NCI-H82 (cell line): Measurements from ENCODE around the gene ACOX3.

Experiments
- DNase-seq: peaks from one replicate; lab custom pipeline; 2025; lab: John Stamatoyannopoulos, UW

ACOX3 gene

GRCh38 chr4:8334786-8335460, 105.6 kb downstream of the ACOX3 start:
- no peak for DNase-seq

- no peak for DNase-seq
Measured at GRCh38 chr4:8333726-8334460, 106.6 kb downstream of the ACOX3 start.

GRCh38 chr4:8332891-8333331, 107.6 kb downstream of the ACOX3 start:
- no peak for DNase-seq

GRCh38 chr4:8332038-8332857, 108.3 kb downstream of the ACOX3 start:
- no peak for DNase-seq

GRCh38 chr4:8331575-8331955, 109.0 kb downstream of the ACOX3 start:
- DNase-seq = no peak

GRCh38 chr4:8330821-8331574, 109.5 kb downstream of the ACOX3 start:
- no peak for DNase-seq

GRCh38 chr4:8329859-8330761, 110.4 kb downstream of the ACOX3 start:
- DNase-seq = no peak

GRCh38 chr4:8329560-8329858, 111.0 kb downstream of the ACOX3 start:
- no peak for DNase-seq

GRCh38 chr4:8328866-8329559, 111.5 kb downstream of the ACOX3 start:
- no peak for DNase-seq

GRCh38 chr4:8328456-8328855, 112.1 kb downstream of the ACOX3 start:
- DNase-seq = no peak

GRCh38 chr4:8326206-8326605, 114.3 kb downstream of the ACOX3 start:
- no peak for DNase-seq

- no peak for DNase-seq
Measured at GRCh38 chr4:8325291-8325973, 115.1 kb downstream of the ACOX3 start.

GRCh38 chr4:8324640-8325239, 115.8 kb downstream of the ACOX3 start:
- no peak for DNase-seq

GRCh38 chr4:8323947-8324555, 116.5 kb downstream of the ACOX3 start:
- no peak for DNase-seq

GRCh38 chr4:8322794-8323704, 117.5 kb downstream of the ACOX3 start:
- no peak for DNase-seq

GRCh38 chr4:8321771-8322170, 118.8 kb downstream of the ACOX3 start:
- DNase-seq = no peak

GRCh38 chr4:8321220-8321619, 119.3 kb downstream of the ACOX3 start:
- DNase-seq = no peak

GRCh38 chr4:8320386-8320750, 120.2 kb downstream of the ACOX3 start:
- DNase-seq = no peak
